ENCODE data around the gene TXNL4A.

The TXNL4A gene

GRCh38 chr18:79947054-79947755, 41.2 kb downstream of the TXNL4A start:
- no peak for DNase-seq

GRCh38 chr18:79945118-79946042, 43.0 kb downstream of the TXNL4A start:
- no peak for DNase-seq

- DNase-seq: no peak
Observed at GRCh38 chr18:79944746-79945117, 43.6 kb downstream of the TXNL4A start.

GRCh38 chr18:79944126-79944731, 44.1 kb downstream of the TXNL4A start:
- DNase-seq: peak in 1 of 2 experiments; percentile 37

- no peak for DNase-seq
Observed at GRCh38 chr18:79943608-79944125, 44.7 kb downstream of the TXNL4A start.

- no peak for DNase-seq
Observed at GRCh38 chr18:79942786-79943607, 45.4 kb downstream of the TXNL4A start.

GRCh38 chr18:79942211-79942610, 46.2 kb downstream of the TXNL4A start:
- DNase-seq: no peak

GRCh38 chr18:79941473-79942119, 46.8 kb downstream of the TXNL4A start:
- DNase-seq: no peak

GRCh38 chr18:79940814-79941472, 47.4 kb downstream of the TXNL4A start:
- DNase-seq: no peak

- DNase-seq: no peak
Observed at GRCh38 chr18:79940126-79940813, 48.1 kb downstream of the TXNL4A start.

- DNase-seq: no peak
Observed at GRCh38 chr18:79939096-79939495, 49.3 kb downstream of the TXNL4A start.

GRCh38 chr18:79938196-79938595, 50.2 kb downstream of the TXNL4A start:
- DNase-seq: no peak

GRCh38 chr18:79937103-79937860, 51.1 kb downstream of the TXNL4A start:
- DNase-seq: no peak

GRCh38 chr18:79936641-79937040, 51.7 kb downstream of the TXNL4A start:
- DNase-seq: no peak

- DNase-seq: no peak
Observed at GRCh38 chr18:79935925-79936324, 52.4 kb downstream of the TXNL4A start.

- no peak for DNase-seq
Observed at GRCh38 chr18:79935499-79935898, 52.9 kb downstream of the TXNL4A start.

- no peak for DNase-seq
Observed at GRCh38 chr18:79935098-79935480, 53.3 kb downstream of the TXNL4A start.

- no peak for DNase-seq
Observed at GRCh38 chr18:79934311-79935097, 53.9 kb downstream of the TXNL4A start.

GRCh38 chr18:79933765-79934164, 54.6 kb downstream of the TXNL4A start:
- no peak for DNase-seq

All from activated CD4-positive, alpha-beta T cell treated with anti-CD3 and anti-CD28 coated beads, Interleukin-2, amount 50 U/mL, for 48 hours (primary cell).